GM18517 (cell line): ENCODE measurements around the gene GJA3.

Source experiments
- ATAC-seq: cut with Tn5 transposase; IDR thresholded peaks from one replicate; pipeline ENCODE4 v1.9.1; 2021; ENCODE audit warnings: mild to moderate bottlenecking, moderate library complexity; ENCODE audit not compliant: unreplicated experiment

Gene GJA3

GRCh38 chr13:20160306-20161274 lies at the start of gene GJA3:
Gene GJA3 (minus strand): TSS chr13:20161052. CDS start chr13:20143288, 17,764 bp downstream.
- ATAC-seq, result peak; percentile 36

- no peak for ATAC-seq
Measured at GRCh38 chr13:20209948-20210347, 49.1 kb upstream of the GJA3 start.

DNA sequence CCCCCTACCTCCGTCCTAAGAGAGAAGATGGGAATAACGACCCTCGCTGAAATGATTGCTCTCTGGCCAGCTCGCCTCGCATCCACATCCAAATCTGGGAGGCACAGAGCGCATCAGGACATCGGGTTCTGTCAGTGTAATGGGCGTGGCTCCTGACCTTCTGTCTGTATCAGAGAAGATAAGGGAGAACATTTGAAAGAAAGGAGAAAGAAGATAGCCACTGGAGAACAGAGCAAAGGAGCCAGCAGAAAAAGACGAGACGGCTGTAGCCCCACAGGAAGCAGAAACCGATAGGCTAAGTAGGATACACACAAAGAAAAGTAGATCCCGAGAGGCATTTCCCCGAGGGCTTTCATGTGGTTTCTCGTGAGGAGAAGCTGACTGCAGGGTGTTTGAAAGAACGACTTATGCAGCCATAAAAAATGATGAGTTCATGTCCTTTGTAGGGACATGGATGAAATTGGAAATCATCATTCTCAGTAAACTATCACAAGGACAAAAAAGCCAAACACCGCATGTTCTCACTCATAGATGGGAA lies 45.9 kb upstream of the GJA3 start:
- ATAC-seq, result no peak

DNA sequence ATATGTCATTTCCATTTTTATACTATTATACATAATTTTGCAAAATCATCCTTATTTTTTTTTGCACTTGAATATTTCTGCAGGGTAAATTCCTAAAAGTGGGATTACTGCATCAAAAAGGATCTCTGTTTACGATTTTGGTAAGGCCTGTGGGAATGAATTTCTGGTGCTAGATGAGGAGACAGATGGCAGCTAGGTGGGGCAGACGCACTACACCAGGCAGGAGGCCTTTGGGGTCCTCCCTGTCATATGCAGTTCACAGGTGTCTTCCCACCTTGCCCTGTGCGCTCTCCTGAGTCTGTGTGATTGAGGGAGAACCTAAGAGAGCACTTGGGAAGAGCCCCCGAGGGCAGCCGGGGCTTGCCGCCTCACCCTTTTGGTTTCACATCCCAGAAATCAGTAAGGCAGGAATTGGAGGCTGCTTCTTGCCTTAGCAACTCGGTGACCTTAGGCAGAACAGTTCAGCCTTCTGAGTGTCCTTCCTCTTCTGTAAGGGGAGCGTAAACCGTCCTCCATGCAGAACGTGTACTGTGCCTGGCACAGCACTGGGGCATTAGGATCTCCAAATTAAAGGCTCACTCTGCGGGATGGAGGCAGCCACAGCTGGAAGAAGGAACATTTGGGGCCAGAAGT lies 45.3 kb upstream of the GJA3 start:
- no peak for ATAC-seq

- no peak for ATAC-seq
Measured at GRCh38 chr13:20198781-20199180, 37.9 kb upstream of the GJA3 start.

- no peak for ATAC-seq
Measured at GRCh38 chr13:20197361-20197834, 36.5 kb upstream of the GJA3 start.

GRCh38 chr13:20195801-20196200 lies 34.9 kb upstream of the GJA3 start:
- ATAC-seq, result no peak

DNA sequence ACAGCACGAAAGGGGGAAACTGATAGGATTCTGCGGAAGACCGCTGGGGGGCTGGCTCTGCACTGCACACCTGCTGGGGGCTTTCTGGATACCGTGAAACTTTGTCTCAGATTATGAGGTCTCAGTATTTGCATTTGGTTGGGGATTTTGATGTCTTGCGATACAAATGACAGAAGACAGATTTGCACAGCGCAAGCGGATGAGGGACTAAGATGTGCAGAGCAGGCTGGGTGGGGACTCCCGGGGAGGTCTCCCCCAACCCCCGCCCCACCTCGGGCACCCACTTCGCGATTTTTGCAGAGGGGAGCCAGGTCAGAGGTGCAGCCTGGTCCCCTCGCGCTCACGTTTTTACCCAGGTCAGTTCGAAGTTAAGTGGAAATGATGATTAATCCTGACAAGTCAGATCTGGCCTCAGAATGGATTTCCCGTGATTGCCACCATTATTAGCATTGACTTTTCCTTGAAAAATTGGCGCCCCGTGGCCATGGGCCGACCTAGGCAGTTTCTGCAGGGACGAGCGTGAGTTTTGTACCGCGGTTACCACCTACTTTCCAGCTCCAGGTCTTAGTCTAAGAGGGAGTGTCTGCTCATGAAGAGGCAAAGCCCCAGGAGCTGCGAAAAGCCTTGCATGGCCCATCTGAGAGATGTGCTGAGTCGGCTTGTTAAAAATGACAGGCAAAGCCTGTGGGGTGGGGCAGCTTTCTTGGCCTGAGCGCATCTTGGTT lies 33.2 kb upstream of the GJA3 start:
- no peak for ATAC-seq

DNA sequence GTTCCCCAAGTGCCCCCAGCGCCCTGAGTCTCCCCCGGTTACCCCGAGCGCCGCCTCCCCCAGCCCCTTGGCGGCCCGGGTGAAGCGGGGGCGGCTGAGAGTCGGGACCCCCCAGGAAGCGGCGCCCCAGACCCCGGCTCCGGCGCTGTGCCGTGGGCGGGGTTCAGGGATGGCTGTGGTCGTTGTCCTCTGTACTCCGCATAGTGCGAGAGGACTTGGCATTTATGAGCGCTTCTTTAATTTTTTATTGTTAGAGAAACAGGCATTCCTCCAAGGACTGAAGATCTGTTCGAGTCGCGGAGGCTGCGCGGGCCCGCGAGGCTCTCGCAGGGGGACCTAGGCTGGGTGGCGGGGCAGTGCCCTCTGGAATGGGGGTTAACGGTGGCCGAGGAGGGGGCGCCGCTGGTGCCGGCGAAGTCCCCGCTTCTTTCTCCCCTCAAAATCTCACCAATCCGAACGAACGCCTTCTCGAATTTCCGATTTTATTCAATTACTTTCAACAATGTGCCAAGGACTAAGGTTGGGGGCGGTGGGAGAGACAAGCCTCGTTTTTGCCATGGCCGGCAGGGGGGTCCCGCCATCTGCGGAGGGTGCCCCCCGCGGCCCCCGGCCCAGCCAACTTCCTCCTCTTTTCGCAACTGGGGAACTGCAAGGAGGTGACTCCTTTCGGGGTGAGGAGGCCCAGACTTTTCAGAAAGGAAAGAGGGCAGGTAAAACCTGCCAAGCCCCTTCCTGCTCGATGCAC lies 32.5 kb upstream of the GJA3 start:
- ATAC-seq, result no peak

- no peak for ATAC-seq
Measured at GRCh38 chr13:20192836-20193161, 31.9 kb upstream of the GJA3 start, which contains the start of gene GJB2. Gene GJB2 (minus strand): TSS chr13:20192938. CDS start chr13:20189581, 3,357 bp downstream.

GRCh38 chr13:20192158-20192835 lies 31.4 kb upstream of the GJA3 start:
- ATAC-seq, result no peak

DNA sequence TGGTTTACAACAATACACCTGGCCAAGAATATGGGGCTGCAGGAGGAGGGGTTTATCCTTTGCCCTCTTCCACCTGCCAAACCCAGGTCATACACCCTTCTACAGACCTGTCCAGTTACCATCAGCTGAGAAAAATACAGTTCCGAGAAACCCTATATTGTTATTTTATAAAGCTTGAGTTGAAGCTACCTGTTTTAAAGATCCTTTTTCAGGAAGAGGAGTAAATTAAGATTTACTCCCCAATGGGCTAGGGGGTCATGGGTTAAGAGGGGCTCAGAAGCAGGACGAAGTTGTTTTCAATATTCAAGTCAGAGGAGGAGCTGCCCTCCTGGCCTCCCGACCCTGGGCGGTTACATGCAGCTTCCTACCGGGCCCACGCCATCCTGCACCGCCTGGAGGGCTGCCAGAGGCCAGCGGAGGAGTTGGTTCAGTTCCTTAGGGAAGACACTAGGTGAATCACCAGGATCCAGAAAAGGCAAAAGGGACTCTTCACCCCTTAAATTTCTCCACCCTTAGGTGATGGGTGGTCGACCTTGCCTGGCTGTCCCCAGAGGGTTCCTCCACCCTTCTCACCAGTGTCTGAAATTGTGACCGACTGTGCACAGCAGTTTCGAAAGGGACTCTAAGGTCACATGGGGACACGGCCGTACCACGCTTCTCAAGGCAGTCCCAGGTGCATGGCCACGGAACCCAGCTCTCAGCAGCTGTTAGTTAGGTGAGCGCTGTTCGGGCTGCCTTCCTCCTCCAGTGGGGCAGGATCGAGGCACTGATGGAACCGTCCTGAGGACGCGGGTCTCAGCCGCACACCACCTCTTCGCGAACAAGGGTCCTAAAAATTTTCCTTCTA lies 30.7 kb upstream of the GJA3 start:
- ATAC-seq, result no peak

DNA sequence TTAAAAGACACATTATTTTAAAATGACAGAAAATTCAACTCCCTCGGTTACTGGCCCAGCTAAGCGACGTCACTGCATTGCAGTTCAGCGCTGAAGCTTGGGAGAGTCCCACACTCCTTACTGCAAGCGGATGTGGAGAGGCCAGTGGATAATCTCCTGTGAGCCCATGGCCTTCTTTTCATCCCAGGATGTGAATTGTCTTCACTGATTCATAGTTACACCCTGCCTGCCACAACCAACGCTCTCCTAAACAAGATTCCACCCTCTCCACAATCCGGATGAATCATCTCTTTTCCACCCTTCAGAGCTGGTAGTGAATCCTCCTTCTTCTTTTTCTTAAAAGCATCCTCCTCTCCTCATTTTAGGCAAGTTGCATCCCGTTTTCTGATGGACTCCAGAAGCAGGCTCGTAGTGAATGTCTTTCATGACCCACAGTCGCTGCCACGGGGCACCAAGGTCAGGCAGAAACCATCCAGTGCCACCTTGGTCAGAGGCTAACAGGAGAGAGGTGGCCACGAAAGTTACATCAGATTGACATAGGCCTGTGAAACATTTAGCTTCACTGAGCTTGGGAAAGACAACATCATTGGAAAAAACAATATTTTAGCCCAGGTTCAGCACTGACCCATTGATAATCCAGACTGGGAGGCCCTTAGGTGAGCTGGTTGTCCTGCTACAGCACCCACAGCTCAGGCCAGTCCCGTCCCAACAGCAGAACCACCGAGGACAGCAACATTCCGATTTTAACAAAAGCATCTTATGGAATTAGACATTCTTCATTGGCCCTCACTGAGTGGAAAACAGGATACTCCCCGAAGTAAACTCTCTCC lies 29.8 kb upstream of the GJA3 start:
- ATAC-seq, result no peak

GRCh38 chr13:20190076-20190475 lies 29.2 kb upstream of the GJA3 start:
- ATAC-seq, result no peak

- no peak for ATAC-seq
Measured at GRCh38 chr13:20188667-20189553, 28.1 kb upstream of the GJA3 start.

- no peak for ATAC-seq
Measured at GRCh38 chr13:20186771-20187170, 25.9 kb upstream of the GJA3 start.
